Measurements from ENCODE around the gene WHAMM. TPM values are rescaled to one million over a fixed set of nuclear protein-coding genes. Genes with fewer than 3 reads are reported as not detected.

WHAMM gene
- total and polyA plus RNA-seq, 3 donors from 2014 or later = 5.3 to 11.0 (median 9.8) TPM

DNA sequence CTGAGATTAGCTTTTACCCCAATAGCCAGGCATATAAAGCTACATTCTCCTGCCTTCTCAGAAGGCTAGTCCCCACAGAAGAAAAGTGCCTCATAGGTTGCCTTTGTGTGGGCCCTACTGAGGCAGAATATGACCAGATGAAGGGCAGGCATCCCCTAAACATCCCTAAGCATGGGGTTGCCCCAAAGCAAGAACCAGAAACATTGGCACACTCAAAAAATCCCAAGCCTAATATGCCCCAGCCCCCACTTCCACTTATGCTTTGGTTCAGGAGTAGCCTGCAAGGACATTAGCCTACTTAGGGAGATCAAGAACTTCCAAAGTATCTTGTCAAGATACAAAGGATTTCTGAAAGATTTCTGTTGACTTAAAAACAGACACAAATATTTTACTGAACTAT is 29.7 kb downstream of the WHAMM start:
- no peaks in the 10 kb centered on the region for H3K36me3 ChIP-seq (ENCODE audit: low read depth, missing control alignments)
- no peaks in the 10 kb centered on the region for H3K9me3 ChIP-seq
- intact Hi-C loops (cut with DNase I; ENCODE audit: low total_unique reads) = no loop called here
- H3K4me3 ChIP-seq = no peak overlapping the region
- no peaks in the 10 kb centered on the region for H3K4me1 ChIP-seq
- no peaks in the 10 kb centered on the region for H3K27me3 ChIP-seq
- TF ChIP-seq CTCF (IDR thresholded peaks at IDR 0.05) (no peak), POLR2A (IDR thresholded peaks at IDR 0.05) (no peak)
- H3K27ac ChIP-seq = no peak overlapping the region
- no peak for DNase-seq

DNA sequence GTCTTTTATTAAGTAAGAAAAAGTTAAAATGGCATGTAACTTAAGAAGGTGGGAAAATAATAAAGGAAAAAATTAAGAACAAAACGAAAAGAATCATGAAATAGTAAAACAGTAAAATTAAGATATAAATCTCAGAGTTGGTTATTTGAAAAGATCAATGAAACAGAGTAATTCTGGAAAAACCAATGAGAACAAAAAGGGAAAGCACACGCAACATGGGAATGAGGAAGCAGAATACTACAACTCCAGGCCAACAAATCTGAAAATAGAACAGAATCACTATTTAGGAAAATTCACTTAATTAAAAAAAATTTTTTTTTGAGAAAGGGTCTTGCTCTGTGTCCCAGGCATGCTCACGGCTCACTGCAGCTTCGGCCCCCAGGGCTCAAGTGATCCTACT is 30.7 kb downstream of the WHAMM start:
- no peaks in the 10 kb centered on the region for H3K36me3 ChIP-seq (ENCODE audit: low read depth, missing control alignments)
- no peaks in the 10 kb centered on the region for H3K9me3 ChIP-seq
- intact Hi-C loops (cut with DNase I; ENCODE audit: low total_unique reads) = no loop called here
- TF ChIP-seq CTCF (IDR thresholded peaks at IDR 0.05) = no peak
- no peak for TF ChIP-seq POLR2A (IDR thresholded peaks at IDR 0.05)
- DNase-seq = no peak
- H3K4me3 ChIP-seq = no peak overlapping the region
- 92 to 96% methylated on average over 4 of the region's 4 CpGs for WGBS, 2 donors
- H3K27me3 ChIP-seq = no peaks in the 10 kb centered on the region
- no peak overlapping the region for H3K27ac ChIP-seq
- no peaks in the 10 kb centered on the region for H3K4me1 ChIP-seq

- H3K27ac ChIP-seq = no peak overlapping the region
- no peaks in the 10 kb centered on the region for H3K9me3 ChIP-seq
- WGBS, 2 donors = 80 to 81% methylated on average over 3 of the region's 3 CpGs
- H3K27me3 ChIP-seq = no peaks in the 10 kb centered on the region
- DNase-seq = no peak
- H3K4me1 ChIP-seq = no peaks in the 10 kb centered on the region
- H3K4me3 ChIP-seq = no peak overlapping the region
- TF ChIP-seq POLR2A (IDR thresholded peaks at IDR 0.05) (no peak), CTCF (IDR thresholded peaks at IDR 0.05) (no peak)
- intact Hi-C loops (cut with DNase I; ENCODE audit: low total_unique reads) = no loop called here
- H3K36me3 ChIP-seq (ENCODE audit: low read depth, missing control alignments) = no peaks in the 10 kb centered on the region
Observed at GRCh38 chr15:82843566-82843965, 34.1 kb downstream of the WHAMM start.

GRCh38 chr15:82845686-82846085 is 36.3 kb downstream of the WHAMM start:
- Histone ChIP-seq H3K36me3 (ENCODE audit: low read depth, missing control alignments) (no peaks in the 10 kb centered on the region), H3K4me3 (no peak overlapping the region), H3K9me3 (no peaks in the 10 kb centered on the region), H3K4me1 (peaks cover 11% of the 10 kb centered on the region), H3K27ac (no peak overlapping the region), H3K27me3 (no peaks in the 10 kb centered on the region)
- DNase-seq = no peak
- WGBS, 2 donors = 77 to 84% methylated on average over 6 to 7 of the region's 7 CpGs
- TF ChIP-seq POLR2A (IDR thresholded peaks at IDR 0.05) (no peak), CTCF (IDR thresholded peaks at IDR 0.05) (no peak)
- intact Hi-C loops (cut with DNase I; ENCODE audit: low total_unique reads) = no loop called here

DNA sequence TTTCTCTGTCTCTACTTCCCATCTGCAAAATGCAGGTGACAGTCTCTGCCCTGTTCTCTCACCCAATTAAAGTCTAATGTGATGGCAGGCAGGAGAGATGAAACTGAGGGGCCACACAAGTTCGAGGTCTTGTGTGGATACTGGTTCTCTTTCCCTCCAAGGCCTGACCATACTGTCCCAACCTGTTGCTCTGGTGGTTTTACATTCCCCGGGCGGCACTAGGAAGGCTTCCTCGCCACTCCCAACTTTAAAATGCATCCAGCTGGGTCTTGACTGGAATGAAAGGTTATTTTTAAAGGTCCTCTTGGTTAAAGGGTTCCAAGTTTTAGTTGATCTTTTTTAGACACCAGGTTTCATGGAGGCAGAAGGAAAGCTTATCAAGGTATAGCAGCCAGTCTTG is 37.2 kb downstream of the WHAMM start:
- no peak overlapping the region for H3K27ac ChIP-seq
- 90 to 92% methylated on average over 4 of the region's 4 CpGs for WGBS, 2 donors
- H3K9me3 ChIP-seq = no peaks in the 10 kb centered on the region
- H3K36me3 ChIP-seq (ENCODE audit: low read depth, missing control alignments) = no peaks in the 10 kb centered on the region
- H3K27me3 ChIP-seq = no peaks in the 10 kb centered on the region
- peaks cover 11% of the 10 kb centered on the region for H3K4me1 ChIP-seq
- no peak overlapping the region for H3K4me3 ChIP-seq
- intact Hi-C loops (cut with DNase I; ENCODE audit: low total_unique reads) = no loop called here
- no peak for DNase-seq
- TF ChIP-seq POLR2A (IDR thresholded peaks at IDR 0.05) (no peak), CTCF (IDR thresholded peaks at IDR 0.05) (no peak)
